Measurements from ENCODE around the gene LCAT.

GRCh38 chr16:67967958-67968399 lies 24.1 kb upstream of the LCAT start:
- TF ChIP-seq CTCF (IDR thresholded peaks at IDR 0.05) (no peak), GABPA (IDR thresholded peaks at IDR 0.05; ENCODE audit: low read depth) (no peak), REST (IDR thresholded peaks at IDR 0.05; ENCODE audit: low read depth, low read length) (no peak), RAD21 (IDR thresholded peaks at IDR 0.05; ENCODE audit: low read length) (no peak)

All from SK-N-SH (cell line).